IMR-90 (cell line): ENCODE measurements around the gene CDA. TPM values are rescaled to one million over a fixed set of nuclear protein-coding genes. Genes with fewer than 3 reads are reported as not detected.

Experiments
- ATAC-seq: fragments of 200-7000 bp; cut with Tn5 transposase; 2 replicates; pipeline ENCODE4 v1.9.1; 2020; ENCODE audit warnings: low read depth, mild to moderate bottlenecking, moderate library complexity
- BruUV-seq: library from RNA; stranded (reverse); fragments of 400-500 nt; replicated peaks from 2 replicates; lab custom pipeline; 2021; lab: Mats Ljungman, UMichigan
- CTCF ChIA-PET: fragments of 300-600 bp; formaldehyde crosslinking; extraction: SDS; loops from one replicate; lab custom pipeline; 2021; ENCODE audit warnings: antibody characterized with exemption; lab: Yijun Ruan, JAX
- POLR2A ChIA-PET: fragments of 300-600 bp; sonication (Branson Sonifier 250); formaldehyde crosslinking; loops from one replicate; lab custom pipeline; 2022; ENCODE audit warnings: antibody characterized with exemption; ENCODE audit not compliant: unreplicated experiment; lab: Charles Lee
- DNase-seq: peaks from one replicate; pipeline ENCODE4 v3.0.0; 2013
- H2AFZ ChIP-seq: replicated peaks from 2 replicates; pipeline ENCODE3; 2013; ENCODE audit warnings: low read length, mild to moderate bottlenecking; ENCODE audit not compliant: poor library complexity
- H2AK5ac ChIP-seq: 2 replicates; pipeline ENCODE4 v1.6.1; 2013; ENCODE audit warnings: low read depth, low read length, inconsistent platforms
- H2AK9ac ChIP-seq: replicated peaks from 2 replicates; pipeline ENCODE3; 2013; ENCODE audit warnings: mild to moderate bottlenecking, low read depth, low read length, moderate library complexity; ENCODE audit not compliant: poor library complexity
- H2BK120ac ChIP-seq: 2 replicates; pipeline ENCODE4 v1.6.1; 2013; ENCODE audit warnings: low read depth, low read length, inconsistent platforms
- H2BK15ac ChIP-seq: 3 replicates; pipeline ENCODE4 v1.6.1; 2013; ENCODE audit warnings: low read depth, low read length, inconsistent platforms
- H2BK20ac ChIP-seq: 2 replicates; pipeline ENCODE4 v1.6.1; 2013; ENCODE audit warnings: low read depth, mild to moderate bottlenecking, inconsistent platforms, low read length, moderate library complexity
- H2BK5ac ChIP-seq: 2 replicates; pipeline ENCODE4 v1.6.1; 2013; ENCODE audit warnings: mild to moderate bottlenecking, low read depth, low read length, inconsistent platforms; ENCODE audit not compliant: poor library complexity, severe bottlenecking
- H3K14ac ChIP-seq: replicated peaks from 2 replicates; pipeline ENCODE4 v1.6.1; 2013; ENCODE audit warnings: low read depth, low read length, inconsistent platforms
- H3K18ac ChIP-seq: 2 replicates; pipeline ENCODE4 v1.6.1; 2013; ENCODE audit warnings: low read depth, low read length, control low read depth
- H3K23ac ChIP-seq: 2 replicates; pipeline ENCODE4 v1.6.1; 2013; ENCODE audit warnings: low read depth, low read length, inconsistent platforms
- H3K27ac ChIP-seq: 2 replicates; pipeline ENCODE4 v1.5.1; 2013; ENCODE audit warnings: mild to moderate bottlenecking, control low read depth, low read length; ENCODE audit not compliant: insufficient read depth
- H3K27me3 ChIP-seq: 2 replicates; pipeline ENCODE4 v1.6.1; 2013; ENCODE audit warnings: low read length; ENCODE audit not compliant: control insufficient read depth, insufficient read depth
- H3K36me3 ChIP-seq: 2 replicates; pipeline ENCODE4 v1.6.1; 2013; ENCODE audit warnings: low read length, mixed read lengths; ENCODE audit not compliant: control insufficient read depth, insufficient read depth
- H3K4ac ChIP-seq: 2 replicates; pipeline ENCODE4 v1.6.1; 2013; ENCODE audit warnings: low read depth, low read length, inconsistent platforms
- H3K4me1 ChIP-seq: 2 replicates; pipeline ENCODE4 v1.6.1; 2013; ENCODE audit warnings: low read length, mixed read lengths; ENCODE audit not compliant: control insufficient read depth, insufficient read depth
- H3K4me2 ChIP-seq: 2 replicates; pipeline ENCODE4 v1.6.1; 2013; ENCODE audit warnings: low read depth, mild to moderate bottlenecking, control low read depth, low read length, moderate library complexity
- H3K4me3 ChIP-seq: 2 replicates; pipeline ENCODE4 v1.5.1; 2013; ENCODE audit warnings: low read depth, mild to moderate bottlenecking, control low read depth, low read length, moderate library complexity; ENCODE audit not compliant: insufficient read depth
- H3K56ac ChIP-seq: 2 replicates; pipeline ENCODE4 v1.6.1; 2013; ENCODE audit warnings: low read length, inconsistent platforms; ENCODE audit not compliant: insufficient read depth; ENCODE audit errors: extremely low read depth
- H3K79me1 ChIP-seq, 2 experiments: 2 replicates each; pipeline ENCODE4 v1.6.1; 2013; ENCODE audit warnings: low read length in 2 of 2, inconsistent platforms in 1 of 2, low read depth in 1 of 2
- H3K9ac ChIP-seq: 2 replicates; pipeline ENCODE4 v1.6.1; 2013; ENCODE audit warnings: low read depth, low read length, control low read depth
- H3K9me1 ChIP-seq: 2 replicates; pipeline ENCODE4 v1.6.1; 2013; ENCODE audit warnings: low read length, inconsistent platforms; ENCODE audit not compliant: insufficient read depth
- H3K9me3 ChIP-seq: 2 replicates; pipeline ENCODE4 v1.6.1; 2013; ENCODE audit warnings: low read length; ENCODE audit not compliant: control insufficient read depth, insufficient read depth
- H4K20me1 ChIP-seq: 2 replicates; pipeline ENCODE4 v1.6.1; 2013; ENCODE audit warnings: low read length, inconsistent platforms; ENCODE audit not compliant: insufficient read depth
- H4K5ac ChIP-seq: 2 replicates; pipeline ENCODE4 v1.6.1; 2013; ENCODE audit warnings: mild to moderate bottlenecking, low read depth, low read length, control low read depth
- H4K8ac ChIP-seq, 2 experiments: 2 replicates each; pipeline ENCODE4 v1.6.1; 2013; ENCODE audit warnings: low read depth in 2 of 2, low read length in 2 of 2, control low read depth in 1 of 2, inconsistent platforms in 1 of 2
- H4K91ac ChIP-seq: 2 replicates; pipeline ENCODE4 v1.6.1; 2013; ENCODE audit warnings: low read depth, low read length, inconsistent platforms; ENCODE audit not compliant: insufficient read depth
- MAFK ChIP-seq: IDR thresholded peaks from 2 replicates; pipeline ENCODE4 v1.6.1; 2012; ENCODE audit warnings: low read depth, low read length, improper control_type of control experiment
- NFE2L2 ChIP-seq: fragments of 150-350 bp; IDR thresholded peaks from 2 replicates; pipeline ENCODE4 v1.6.1; 2016; ENCODE audit warnings: low read depth, mild to moderate bottlenecking, low read length
- WGBS, 2 experiments: methylation state at CpG; one replicate each; pipeline versions ENCODE4 v1.1.5 to v1.1.7; 2013; ENCODE audit warnings: missing lambda C conversion rate in 2 of 2; ENCODE audit not compliant: insufficient read length in 1 of 2; ENCODE audit errors: extremely low coverage in 2 of 2; 5-methylcytosine and 5-hydroxymethylcytosine counted together
- dilution Hi-C: fragments of 300-500 bp; cut with HindIII; formaldehyde crosslinking; loops from one replicate; pipeline ENCODE4 v1.14.3; 2018; ENCODE audit warnings: low sequenced_read_pairs; ENCODE audit not compliant: unreplicated experiment
- in situ Hi-C: fragments of 300-500 bp; cut with MboI; formaldehyde crosslinking; loops from 3 replicates; pipeline ENCODE4 v1.14.3; 2019; ENCODE audit warnings: low sequenced_read_pairs, inconsistent platforms, mixed read lengths
- intact Hi-C: fragments of 100-400 bp; cut with micrococcal nuclease; formaldehyde crosslinking; loops from 2 replicates; pipeline ENCODE4 v1.10.0; 2022
- polyA plus RNA-seq, 3 experiments: library from polyadenylated mRNA; depleted of rRNA; stranded (reverse); fragments of >200 nt; gene quantifications; 2 replicates each; pipeline ENCODE4 v1.2.3, GENCODE V29; 2012; ENCODE audit warnings: low replicate concordance in 1 of 3
- total RNA-seq: library from RNA; depleted of rRNA; stranded (reverse); fragments of >200 nt; gene quantifications from 2 replicates; pipeline ENCODE4 v1.2.3, GENCODE V29; 2012
- TF ChIP-seq, protein P1 (sequence below): fragments of 150-350 bp; IDR thresholded peaks from 2 replicates; pipeline ENCODE4 v1.6.1; 2017; ENCODE audit warnings: mild to moderate bottlenecking, antibody characterized with exemption, low read length, low read depth

Gene CDA
- total and polyA plus RNA-seq, 2 of the 4 experiments (the other 2 are of a cell fraction): 0.90 to 9.4 TPM

DNA sequence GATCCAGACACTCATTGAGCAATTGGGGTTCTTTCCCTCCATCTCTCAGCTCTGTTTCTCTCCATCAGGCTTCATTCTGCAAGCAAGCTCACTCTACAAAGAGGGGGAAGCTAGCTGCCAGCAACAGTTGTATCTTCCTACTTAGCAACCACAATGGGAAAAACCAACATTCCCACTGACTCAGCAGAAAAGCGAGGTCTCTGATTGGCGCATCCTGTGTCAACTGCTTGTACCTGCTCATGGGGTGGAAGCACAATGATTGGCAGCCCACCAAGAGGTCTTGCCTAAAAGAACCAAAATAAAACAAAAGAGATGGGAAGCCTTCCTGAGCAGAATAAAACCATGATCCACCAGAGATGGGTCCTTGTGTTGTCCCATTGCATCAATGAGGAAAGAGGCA lies 4.0 kb upstream of the CDA start:
- Histone ChIP-seq H3K4me3 (no peak overlapping the region), H2AFZ (no peak overlapping the region), H3K4me2 (no peak overlapping the region), H2BK20ac (no peak overlapping the region), H3K4me1 (peaks cover 10% of the 10 kb centered on the region), H3K4ac (no peak overlapping the region), H4K8ac (no peak overlapping the region), H3K27me3 (peaks cover 2% of the 10 kb centered on the region; the same call in 1 of the 2 replicates), H3K36me3 (no peaks in the 10 kb centered on the region), H3K9me3 (0 out of 2 replicates have a peak, but pooled peaks cover 2% of the 10 kb centered on the region), H2AK5ac (no peak overlapping the region), H3K9ac (no peak overlapping the region), H2BK120ac (no peak overlapping the region), H3K14ac (no peak overlapping the region), H3K79me1 (no peaks in the 10 kb centered on the region), H4K5ac (no peak overlapping the region), H2BK15ac (no peak overlapping the region), H3K9me1 (no peaks in the 10 kb centered on the region), H2BK5ac (no peak overlapping the region), H3K56ac (no peak overlapping the region), H3K18ac (no peak overlapping the region), H3K27ac (no peak overlapping the region), H2AK9ac (no peak overlapping the region), H4K91ac (no peak overlapping the region), H4K20me1 (no peaks in the 10 kb centered on the region), H3K23ac (no peak overlapping the region)
- in situ Hi-C loops (no loop called here), dilution Hi-C loops (no loop called here), intact Hi-C loops (no loop called here)
- BruUV-seq: no TSS peak
- 100% methylated on average over 1 of the region's 2 CpGs; no CpG with 5 or more reads in 1 of the 2 experiments for WGBS, 2 experiments
- ATAC-seq (no peak), DNase-seq (peak; percentile 24)
- CTCF ChIA-PET: interaction anchor here (1.1 kb wide), 1 partner anchor 10 kb away, joined by 5 read pairs; no protein-coding TSS in a partner anchor
- TF ChIP-seq MAFK: peak; percentile 89
- TF ChIP-seq NFE2L2: peak; percentile 49; the same call in 1 of the 2 replicates
- TF ChIP-seq, protein P1, sequence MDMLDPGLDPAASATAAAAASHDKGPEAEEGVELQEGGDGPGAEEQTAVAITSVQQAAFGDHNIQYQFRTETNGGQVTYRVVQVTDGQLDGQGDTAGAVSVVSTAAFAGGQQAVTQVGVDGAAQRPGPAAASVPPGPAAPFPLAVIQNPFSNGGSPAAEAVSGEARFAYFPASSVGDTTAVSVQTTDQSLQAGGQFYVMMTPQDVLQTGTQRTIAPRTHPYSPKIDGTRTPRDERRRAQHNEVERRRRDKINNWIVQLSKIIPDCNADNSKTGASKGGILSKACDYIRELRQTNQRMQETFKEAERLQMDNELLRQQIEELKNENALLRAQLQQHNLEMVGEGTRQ: no peak
- POLR2A ChIA-PET: no interaction called here
